ENCODE measurements around the gene RTN3.
"Not testable (repeated sequence)": the region's sequence is repeated elsewhere in the genome, so short reads cannot be mapped to it uniquely, and the experiment has no call there.

The RTN3 gene

GRCh38 chr11:63682066-63683021, 1.0 kb downstream of the RTN3 start:
- no peak for DNase-seq (ENCODE audit: low read depth in 2 of 2)

- no peak for DNase-seq (ENCODE audit: low read depth in 2 of 2)
Observed at GRCh38 chr11:63683133-63683991, 2.1 kb downstream of the RTN3 start.

GRCh38 chr11:63685158-63685721, 3.9 kb downstream of the RTN3 start:
- DNase-seq (ENCODE audit: low read depth in 2 of 2): not testable (repeated sequence)

- no peak for DNase-seq (ENCODE audit: low read depth in 2 of 2)
Observed at GRCh38 chr11:63686926-63687325, 5.6 kb downstream of the RTN3 start.

GRCh38 chr11:63687845-63688244, 6.5 kb downstream of the RTN3 start:
- no peak for DNase-seq (ENCODE audit: low read depth in 2 of 2)

GRCh38 chr11:63694596-63694995, 13.3 kb downstream of the RTN3 start:
- DNase-seq (ENCODE audit: low read depth in 2 of 2): no peak

- DNase-seq (ENCODE audit: low read depth in 2 of 2): no peak
Observed at GRCh38 chr11:63698976-63699733, 17.9 kb downstream of the RTN3 start.

- DNase-seq (ENCODE audit: low read depth in 2 of 2): no peak
Observed at GRCh38 chr11:63699896-63700295, 18.6 kb downstream of the RTN3 start.

- no peak for DNase-seq (ENCODE audit: low read depth in 2 of 2)
Observed at GRCh38 chr11:63705526-63705925, 24.2 kb downstream of the RTN3 start.

- DNase-seq (ENCODE audit: low read depth in 2 of 2): no peak
Observed at GRCh38 chr11:63708764-63709163, 27.5 kb downstream of the RTN3 start.

- DNase-seq (ENCODE audit: low read depth in 2 of 2): no peak
Observed at GRCh38 chr11:63709336-63709884, 28.1 kb downstream of the RTN3 start.

- DNase-seq (ENCODE audit: low read depth in 2 of 2): no peak
Observed at GRCh38 chr11:63710476-63711217, 29.3 kb downstream of the RTN3 start.

GRCh38 chr11:63711838-63712237, 30.5 kb downstream of the RTN3 start:
- no peak for DNase-seq (ENCODE audit: low read depth in 2 of 2)

- DNase-seq (ENCODE audit: low read depth in 2 of 2): no peak
Observed at GRCh38 chr11:63713766-63714165, 32.5 kb downstream of the RTN3 start.

GRCh38 chr11:63716046-63716445, 34.7 kb downstream of the RTN3 start:
- DNase-seq (ENCODE audit: low read depth in 2 of 2): no peak

- DNase-seq (ENCODE audit: low read depth in 2 of 2): no peak
Observed at GRCh38 chr11:63719001-63719400, 37.7 kb downstream of the RTN3 start.

- no peak for DNase-seq (ENCODE audit: low read depth in 2 of 2)
Observed at GRCh38 chr11:63719987-63720386, 38.7 kb downstream of the RTN3 start.

- DNase-seq (ENCODE audit: low read depth in 2 of 2): no peak
Observed at GRCh38 chr11:63720611-63721010, 39.3 kb downstream of the RTN3 start.

- DNase-seq (ENCODE audit: low read depth in 2 of 2): no peak
Observed at GRCh38 chr11:63729326-63729725, 48.0 kb downstream of the RTN3 start.

GRCh38 chr11:63736864-63737263, 55.6 kb downstream of the RTN3 start:
- no peak for DNase-seq (ENCODE audit: low read depth in 2 of 2)

- no peak for DNase-seq (ENCODE audit: low read depth in 2 of 2)
Observed at GRCh38 chr11:63737718-63738117, 56.4 kb downstream of the RTN3 start.
